HepG2 (cell line): ENCODE results near the gene LRP2.

Experiments used
- DPF2 ChIP-seq: sonication (generic); formaldehyde crosslinking; IDR thresholded peaks from 2 replicates; pipeline ENCODE4 v1.4.0; 2020; ENCODE audit warnings: mild to moderate bottlenecking, low read depth, missing genetic modification reagents, borderline replicate concordance
- FOXA1 ChIP-seq, 2 experiments: fragments of 450-650 bp in 1 of 2; sonication (generic) in 1 of 2; formaldehyde crosslinking in 1 of 2; IDR thresholded peaks; 2 replicates each; pipeline versions ENCODE4 v1.4.0 to v1.6.1; 2016 to 2020; ENCODE audit warnings: missing genetic modification reagents in 1 of 2
- FOXM1 ChIP-seq: sonication (generic); formaldehyde crosslinking; IDR thresholded peaks from 2 replicates; pipeline ENCODE4 v1.5.0; 2020; ENCODE audit warnings: missing genetic modification reagents
- JUN ChIP-seq: sonication (generic); formaldehyde crosslinking; IDR thresholded peaks from 2 replicates; pipeline ENCODE4 v1.4.0; 2020; ENCODE audit warnings: mild to moderate bottlenecking, missing genetic modification reagents
- NFYC ChIP-seq: IDR thresholded peaks from 2 replicates; pipeline ENCODE4 v1.6.1; 2016; ENCODE audit warnings: missing genetic modification reagents, missing compliant biosample characterization
- NR3C1 ChIP-seq: sonication (generic); formaldehyde crosslinking; IDR thresholded peaks from 2 replicates; pipeline ENCODE4 v1.4.0; 2020; ENCODE audit warnings: missing genetic modification reagents
- SMAD1 ChIP-seq: sonication (generic); formaldehyde crosslinking; IDR thresholded peaks from 2 replicates; pipeline ENCODE4 v1.4.0; 2020; ENCODE audit warnings: missing genetic modification reagents, low read depth, mild to moderate bottlenecking, borderline replicate concordance
- SMC3 ChIP-seq: IDR thresholded peaks from 2 replicates; pipeline ENCODE4 v1.6.1; 2011; ENCODE audit warnings: low read length, improper control_type of control experiment
- ZFP90 ChIP-seq: sonication (generic); formaldehyde crosslinking; IDR thresholded peaks from 2 replicates; pipeline ENCODE4 v1.8.0; 2022; ENCODE audit warnings: missing genetic modification reagents, mild to moderate bottlenecking, inconsistent platforms, borderline replicate concordance
- ZNF224 ChIP-seq: sonication (generic); formaldehyde crosslinking; IDR thresholded peaks from 2 replicates; pipeline ENCODE4 v1.5.0; 2020; ENCODE audit warnings: mild to moderate bottlenecking, missing genetic modification reagents
- TF ChIP-seq, protein P1 (sequence below): sonication (generic); formaldehyde crosslinking; IDR thresholded peaks from 2 replicates; pipeline ENCODE4 v1.5.0; 2020; ENCODE audit warnings: mild to moderate bottlenecking, missing genetic modification reagents, moderate library complexity
- TF ChIP-seq, protein P2 (sequence below): sonication (generic); formaldehyde crosslinking; IDR thresholded peaks from 2 replicates; pipeline ENCODE4 v1.4.0; 2020; ENCODE audit warnings: missing genetic modification reagents, borderline replicate concordance
- TF ChIP-seq, protein P3 (sequence below): sonication (generic); formaldehyde crosslinking; IDR thresholded peaks from 2 replicates; pipeline ENCODE4 v1.8.1; 2023; ENCODE audit warnings: mild to moderate bottlenecking, missing genetic modification reagents

DNA sequence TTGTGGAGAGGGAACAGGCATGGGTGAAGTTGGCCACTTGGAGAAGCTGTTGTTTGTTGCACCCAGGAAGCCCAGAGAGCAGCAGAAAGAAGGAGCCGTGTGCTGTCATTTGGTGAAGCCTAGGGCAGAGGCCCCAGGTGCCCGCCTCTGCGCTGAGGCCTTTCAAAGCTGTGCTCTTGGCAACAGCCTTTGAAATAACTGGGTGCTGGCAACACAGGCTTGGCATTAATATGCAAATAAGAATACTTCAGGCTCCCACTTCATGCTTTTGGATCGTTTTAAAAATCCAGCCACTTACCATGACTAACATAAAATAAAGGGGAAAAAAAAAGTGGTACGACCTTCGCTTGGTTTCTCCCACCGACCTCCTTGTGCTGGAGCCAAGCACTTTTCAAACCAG lies 251.9 kb downstream of the LRP2 start:
- TF ChIP-seq, protein P1, sequence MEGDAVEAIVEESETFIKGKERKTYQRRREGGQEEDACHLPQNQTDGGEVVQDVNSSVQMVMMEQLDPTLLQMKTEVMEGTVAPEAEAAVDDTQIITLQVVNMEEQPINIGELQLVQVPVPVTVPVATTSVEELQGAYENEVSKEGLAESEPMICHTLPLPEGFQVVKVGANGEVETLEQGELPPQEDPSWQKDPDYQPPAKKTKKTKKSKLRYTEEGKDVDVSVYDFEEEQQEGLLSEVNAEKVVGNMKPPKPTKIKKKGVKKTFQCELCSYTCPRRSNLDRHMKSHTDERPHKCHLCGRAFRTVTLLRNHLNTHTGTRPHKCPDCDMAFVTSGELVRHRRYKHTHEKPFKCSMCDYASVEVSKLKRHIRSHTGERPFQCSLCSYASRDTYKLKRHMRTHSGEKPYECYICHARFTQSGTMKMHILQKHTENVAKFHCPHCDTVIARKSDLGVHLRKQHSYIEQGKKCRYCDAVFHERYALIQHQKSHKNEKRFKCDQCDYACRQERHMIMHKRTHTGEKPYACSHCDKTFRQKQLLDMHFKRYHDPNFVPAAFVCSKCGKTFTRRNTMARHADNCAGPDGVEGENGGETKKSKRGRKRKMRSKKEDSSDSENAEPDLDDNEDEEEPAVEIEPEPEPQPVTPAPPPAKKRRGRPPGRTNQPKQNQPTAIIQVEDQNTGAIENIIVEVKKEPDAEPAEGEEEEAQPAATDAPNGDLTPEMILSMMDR (CRISPR knock-in tag) = no peak
- TF ChIP-seq ZNF224 (no peak), ZFP90 (no peak), FOXM1 (no peak), NFYC (no peak), SMC3 (no peak), NR3C1 (CRISPR knock-in tag) (no peak), SMAD1 (CRISPR knock-in tag) (no peak), JUN (CRISPR knock-in tag) (no peak), FOXA1 (IDR thresholded peaks at IDR 0.05) (no peak), FOXA1 (CRISPR knock-in tag; IDR thresholded peaks at IDR 0.05) (no peak), DPF2 (CRISPR knock-in tag) (no peak)
- TF ChIP-seq, protein P2, sequence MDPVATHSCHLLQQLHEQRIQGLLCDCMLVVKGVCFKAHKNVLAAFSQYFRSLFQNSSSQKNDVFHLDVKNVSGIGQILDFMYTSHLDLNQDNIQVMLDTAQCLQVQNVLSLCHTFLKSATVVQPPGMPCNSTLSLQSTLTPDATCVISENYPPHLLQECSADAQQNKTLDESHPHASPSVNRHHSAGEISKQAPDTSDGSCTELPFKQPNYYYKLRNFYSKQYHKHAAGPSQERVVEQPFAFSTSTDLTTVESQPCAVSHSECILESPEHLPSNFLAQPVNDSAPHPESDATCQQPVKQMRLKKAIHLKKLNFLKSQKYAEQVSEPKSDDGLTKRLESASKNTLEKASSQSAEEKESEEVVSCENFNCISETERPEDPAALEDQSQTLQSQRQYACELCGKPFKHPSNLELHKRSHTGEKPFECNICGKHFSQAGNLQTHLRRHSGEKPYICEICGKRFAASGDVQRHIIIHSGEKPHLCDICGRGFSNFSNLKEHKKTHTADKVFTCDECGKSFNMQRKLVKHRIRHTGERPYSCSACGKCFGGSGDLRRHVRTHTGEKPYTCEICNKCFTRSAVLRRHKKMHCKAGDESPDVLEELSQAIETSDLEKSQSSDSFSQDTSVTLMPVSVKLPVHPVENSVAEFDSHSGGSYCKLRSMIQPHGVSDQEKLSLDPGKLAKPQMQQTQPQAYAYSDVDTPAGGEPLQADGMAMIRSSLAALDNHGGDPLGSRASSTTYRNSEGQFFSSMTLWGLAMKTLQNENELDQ (CRISPR knock-in tag) = no peak
- TF ChIP-seq, protein P3, sequence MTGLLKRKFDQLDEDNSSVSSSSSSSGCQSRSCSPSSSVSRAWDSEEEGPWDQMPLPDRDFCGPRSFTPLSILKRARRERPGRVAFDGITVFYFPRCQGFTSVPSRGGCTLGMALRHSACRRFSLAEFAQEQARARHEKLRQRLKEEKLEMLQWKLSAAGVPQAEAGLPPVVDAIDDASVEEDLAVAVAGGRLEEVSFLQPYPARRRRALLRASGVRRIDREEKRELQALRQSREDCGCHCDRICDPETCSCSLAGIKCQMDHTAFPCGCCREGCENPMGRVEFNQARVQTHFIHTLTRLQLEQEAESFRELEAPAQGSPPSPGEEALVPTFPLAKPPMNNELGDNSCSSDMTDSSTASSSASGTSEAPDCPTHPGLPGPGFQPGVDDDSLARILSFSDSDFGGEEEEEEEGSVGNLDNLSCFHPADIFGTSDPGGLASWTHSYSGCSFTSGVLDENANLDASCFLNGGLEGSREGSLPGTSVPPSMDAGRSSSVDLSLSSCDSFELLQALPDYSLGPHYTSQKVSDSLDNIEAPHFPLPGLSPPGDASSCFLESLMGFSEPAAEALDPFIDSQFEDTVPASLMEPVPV = no peak
